Mesothelial cell of epicardium (in vitro differentiated cells): ENCODE results near the gene HSD17B8. TPM values are rescaled to one million over a fixed set of nuclear protein-coding genes. Genes with fewer than 3 reads are reported as not detected.
A peak's percentile ranks its signal among the peaks of the same experiment; 100 is the strongest.

ENCODE experiments used
- DNase-seq, 2 experiments: peaks; one replicate each; pipeline ENCODE4 v3.0.0; 2021; ENCODE audit warnings: low spot score in 2 of 2; ENCODE audit not compliant: unreplicated experiment in 2 of 2
- H3K27ac Mint-ChIP-seq: 2 replicates; pipeline ENCODE4 v1.8.0; 2021; ENCODE audit warnings: mixed read lengths
- H3K27me3 Mint-ChIP-seq: 2 replicates; pipeline ENCODE4 v1.8.0; 2021; ENCODE audit warnings: low read depth, mixed read lengths
- H3K36me3 Mint-ChIP-seq: 2 replicates; pipeline ENCODE4 v1.8.0; 2021; ENCODE audit warnings: mixed read lengths
- H3K4me1 Mint-ChIP-seq: 2 replicates; pipeline ENCODE4 v1.8.0; 2021; ENCODE audit warnings: mixed read lengths
- H3K4me3 Mint-ChIP-seq: 2 replicates; pipeline ENCODE4 v1.8.0; 2021; ENCODE audit warnings: mild to moderate bottlenecking, moderate library complexity, mixed read lengths
- H3K9me3 Mint-ChIP-seq: 2 replicates; pipeline ENCODE4 v1.8.0; 2021; ENCODE audit warnings: mixed read lengths
- total RNA-seq: library from RNA; stranded (reverse); gene quantifications from 3 replicates; pipeline ENCODE4 v1.2.1, GENCODE V29; 2021
- TF ChIP-seq, protein P1 (sequence below): fragments of 200-600 bp; sonication (generic); IDR thresholded peaks from one replicate; pipeline ENCODE4 v1.5.0; 2021; ENCODE audit warnings: antibody characterized with exemption; ENCODE audit not compliant: unreplicated experiment

The HSD17B8 gene
- total RNA-seq, 1 donor from 2014 or later: 15.0 TPM

- Mint-ChIP-seq H3K27me3 (peaks cover 40% of the 10 kb centered on the region), H3K36me3 (peaks cover 13% of the 10 kb centered on the region), H3K4me1 (peaks cover 30% of the 10 kb centered on the region), H3K9me3 (no peaks in the 10 kb centered on the region), H3K27ac (peak overlapping the region; percentile 71), H3K4me3 (peak overlapping the region; percentile 87)
- TF ChIP-seq, protein P1, sequence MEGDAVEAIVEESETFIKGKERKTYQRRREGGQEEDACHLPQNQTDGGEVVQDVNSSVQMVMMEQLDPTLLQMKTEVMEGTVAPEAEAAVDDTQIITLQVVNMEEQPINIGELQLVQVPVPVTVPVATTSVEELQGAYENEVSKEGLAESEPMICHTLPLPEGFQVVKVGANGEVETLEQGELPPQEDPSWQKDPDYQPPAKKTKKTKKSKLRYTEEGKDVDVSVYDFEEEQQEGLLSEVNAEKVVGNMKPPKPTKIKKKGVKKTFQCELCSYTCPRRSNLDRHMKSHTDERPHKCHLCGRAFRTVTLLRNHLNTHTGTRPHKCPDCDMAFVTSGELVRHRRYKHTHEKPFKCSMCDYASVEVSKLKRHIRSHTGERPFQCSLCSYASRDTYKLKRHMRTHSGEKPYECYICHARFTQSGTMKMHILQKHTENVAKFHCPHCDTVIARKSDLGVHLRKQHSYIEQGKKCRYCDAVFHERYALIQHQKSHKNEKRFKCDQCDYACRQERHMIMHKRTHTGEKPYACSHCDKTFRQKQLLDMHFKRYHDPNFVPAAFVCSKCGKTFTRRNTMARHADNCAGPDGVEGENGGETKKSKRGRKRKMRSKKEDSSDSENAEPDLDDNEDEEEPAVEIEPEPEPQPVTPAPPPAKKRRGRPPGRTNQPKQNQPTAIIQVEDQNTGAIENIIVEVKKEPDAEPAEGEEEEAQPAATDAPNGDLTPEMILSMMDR: no peak
- peak in 1 of 2 experiments; percentile 56 for DNase-seq
Measured at GRCh38 chr6:33213166-33213988, 8.9 kb downstream of the HSD17B8 start.

DNA sequence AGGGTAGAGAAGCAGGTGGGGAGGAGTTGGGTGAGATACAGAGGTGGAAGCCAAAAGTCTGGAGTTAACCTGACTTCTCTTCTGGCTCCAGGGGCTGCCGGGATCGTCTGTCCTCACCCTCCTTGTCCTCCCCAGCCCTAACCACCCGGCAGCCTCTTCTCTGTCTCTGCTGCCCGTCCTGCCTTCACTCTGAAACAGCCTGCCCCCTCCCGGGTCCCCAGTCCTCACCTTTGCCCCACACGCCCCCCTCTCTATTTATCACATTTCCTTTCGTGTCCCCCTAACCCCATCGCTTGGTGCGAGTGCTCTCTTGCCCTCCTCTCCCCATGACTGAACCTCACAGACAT lies 9.5 kb downstream of the HSD17B8 start:
- peaks cover 43% of the 10 kb centered on the region for H3K27me3 Mint-ChIP-seq
- TF ChIP-seq, protein P1: no peak
- no peak overlapping the region for H3K27ac Mint-ChIP-seq
- peak overlapping the region; percentile 87 for H3K4me3 Mint-ChIP-seq
- H3K9me3 Mint-ChIP-seq: no peaks in the 10 kb centered on the region
- no peak for DNase-seq
- peaks cover 27% of the 10 kb centered on the region for H3K4me1 Mint-ChIP-seq
- H3K36me3 Mint-ChIP-seq: peaks cover 13% of the 10 kb centered on the region

GRCh38 chr6:33215271-33216116 lies 11.0 kb downstream of the HSD17B8 start:
- Mint-ChIP-seq H3K36me3 (peaks cover 2% of the 10 kb centered on the region), H3K4me3 (no peak overlapping the region), H3K27ac (no peak overlapping the region), H3K9me3 (no peaks in the 10 kb centered on the region), H3K27me3 (peaks cover 46% of the 10 kb centered on the region), H3K4me1 (peaks cover 21% of the 10 kb centered on the region)
- DNase-seq: no peak
- TF ChIP-seq, protein P1: no peak

GRCh38 chr6:33216117-33216649 lies 11.7 kb downstream of the HSD17B8 start:
- Mint-ChIP-seq H3K36me3 (no peaks in the 10 kb centered on the region), H3K27ac (no peak overlapping the region), H3K9me3 (no peaks in the 10 kb centered on the region), H3K27me3 (peaks cover 47% of the 10 kb centered on the region), H3K4me3 (no peak overlapping the region), H3K4me1 (peaks cover 21% of the 10 kb centered on the region)
- TF ChIP-seq, protein P1: no peak
- no peak for DNase-seq

- Mint-ChIP-seq H3K36me3 (no peaks in the 10 kb centered on the region), H3K4me3 (no peak overlapping the region), H3K27ac (no peak overlapping the region), H3K27me3 (peaks cover 56% of the 10 kb centered on the region), H3K4me1 (peaks cover 21% of the 10 kb centered on the region), H3K9me3 (no peaks in the 10 kb centered on the region)
- TF ChIP-seq, protein P1: no peak
- no peak for DNase-seq
Measured at GRCh38 chr6:33217246-33217645, 12.8 kb downstream of the HSD17B8 start.
